GM12865 (cell line): ENCODE results near the gene TRIM71.

Experiments used
- DNase-seq: peaks from one replicate; pipeline ENCODE4 v3.0.0; 2010; ENCODE audit warnings: low read depth
- H3K4me3 ChIP-seq: 2 replicates; pipeline ENCODE4 v1.5.1; 2011; ENCODE audit warnings: mild to moderate bottlenecking, low read depth, low read length, control low read depth
- TF ChIP-seq, protein P1 (sequence below): IDR thresholded peaks from 2 replicates; pipeline ENCODE4 v1.5.1; 2011; ENCODE audit warnings: low read length, control low read depth, low read depth, inconsistent platforms; ENCODE audit not compliant: insufficient read depth; ENCODE audit errors: missing control alignments

Gene TRIM71

DNA sequence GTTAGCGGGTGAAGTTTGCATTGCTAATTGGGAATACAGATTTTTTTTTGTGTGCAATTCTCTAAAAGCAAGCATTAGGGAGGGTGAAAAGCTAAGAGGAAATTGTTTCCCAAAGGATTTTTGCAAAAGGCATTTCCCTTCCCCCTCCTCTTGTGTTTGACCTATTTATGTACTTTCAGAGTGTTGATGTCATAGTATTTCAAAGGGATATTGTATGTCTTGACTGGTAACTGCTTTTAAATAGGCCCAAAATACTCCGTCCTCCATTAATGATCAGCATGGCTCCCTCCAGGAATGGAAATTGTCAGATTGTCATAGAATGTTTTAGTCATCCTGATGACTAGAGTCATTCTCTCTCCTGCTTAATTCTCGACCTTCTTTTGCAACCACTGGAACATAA is 32.4 kb downstream of the TRIM71 start:
- DNase-seq, result no peak
- TF ChIP-seq, protein P1, sequence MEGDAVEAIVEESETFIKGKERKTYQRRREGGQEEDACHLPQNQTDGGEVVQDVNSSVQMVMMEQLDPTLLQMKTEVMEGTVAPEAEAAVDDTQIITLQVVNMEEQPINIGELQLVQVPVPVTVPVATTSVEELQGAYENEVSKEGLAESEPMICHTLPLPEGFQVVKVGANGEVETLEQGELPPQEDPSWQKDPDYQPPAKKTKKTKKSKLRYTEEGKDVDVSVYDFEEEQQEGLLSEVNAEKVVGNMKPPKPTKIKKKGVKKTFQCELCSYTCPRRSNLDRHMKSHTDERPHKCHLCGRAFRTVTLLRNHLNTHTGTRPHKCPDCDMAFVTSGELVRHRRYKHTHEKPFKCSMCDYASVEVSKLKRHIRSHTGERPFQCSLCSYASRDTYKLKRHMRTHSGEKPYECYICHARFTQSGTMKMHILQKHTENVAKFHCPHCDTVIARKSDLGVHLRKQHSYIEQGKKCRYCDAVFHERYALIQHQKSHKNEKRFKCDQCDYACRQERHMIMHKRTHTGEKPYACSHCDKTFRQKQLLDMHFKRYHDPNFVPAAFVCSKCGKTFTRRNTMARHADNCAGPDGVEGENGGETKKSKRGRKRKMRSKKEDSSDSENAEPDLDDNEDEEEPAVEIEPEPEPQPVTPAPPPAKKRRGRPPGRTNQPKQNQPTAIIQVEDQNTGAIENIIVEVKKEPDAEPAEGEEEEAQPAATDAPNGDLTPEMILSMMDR, result no peak
- no peak overlapping the region for H3K4me3 ChIP-seq

DNA sequence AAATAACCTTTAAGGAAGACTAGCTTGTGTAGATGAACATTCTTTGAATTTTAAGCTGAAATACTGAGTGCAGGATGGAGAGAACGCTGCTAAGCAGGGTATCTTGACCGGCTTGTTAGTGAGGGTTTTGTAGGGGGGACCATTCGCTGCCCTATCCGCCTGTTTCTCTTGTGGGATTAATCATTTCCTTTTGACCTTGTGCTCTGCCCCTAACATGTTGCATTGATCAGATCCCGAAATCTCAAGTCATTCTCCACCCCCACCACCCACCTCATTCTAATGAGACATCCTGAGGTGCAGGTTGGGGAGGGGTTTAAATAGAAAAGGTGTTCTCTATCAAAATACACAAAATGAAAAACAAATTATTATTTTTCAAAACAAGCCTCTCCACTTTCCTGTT is 32.8 kb downstream of the TRIM71 start:
- TF ChIP-seq, protein P1, result no peak
- no peak for DNase-seq
- no peak overlapping the region for H3K4me3 ChIP-seq

DNA sequence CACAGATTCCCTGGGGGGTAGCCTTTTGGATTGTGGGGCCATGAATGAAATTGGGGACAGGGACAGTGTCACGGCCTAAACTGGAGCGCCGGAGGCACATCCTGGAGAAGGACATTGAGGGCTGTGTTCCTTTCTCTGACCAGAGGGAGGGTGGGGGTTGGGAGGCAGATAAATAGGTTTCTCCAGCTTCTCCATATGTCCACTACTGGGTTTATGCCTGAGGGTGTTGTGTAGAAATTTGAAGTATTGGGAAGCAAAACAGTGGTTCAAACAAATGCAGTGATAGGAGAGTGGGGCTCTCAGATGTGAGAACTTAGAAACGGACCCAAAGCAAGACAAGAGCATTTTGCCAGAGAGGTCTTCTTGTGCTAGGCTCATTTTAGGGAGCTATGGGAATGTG is 34.3 kb downstream of the TRIM71 start:
- DNase-seq, result no peak
- H3K4me3 ChIP-seq, result no peak overlapping the region
- TF ChIP-seq, protein P1, result no peak

DNA sequence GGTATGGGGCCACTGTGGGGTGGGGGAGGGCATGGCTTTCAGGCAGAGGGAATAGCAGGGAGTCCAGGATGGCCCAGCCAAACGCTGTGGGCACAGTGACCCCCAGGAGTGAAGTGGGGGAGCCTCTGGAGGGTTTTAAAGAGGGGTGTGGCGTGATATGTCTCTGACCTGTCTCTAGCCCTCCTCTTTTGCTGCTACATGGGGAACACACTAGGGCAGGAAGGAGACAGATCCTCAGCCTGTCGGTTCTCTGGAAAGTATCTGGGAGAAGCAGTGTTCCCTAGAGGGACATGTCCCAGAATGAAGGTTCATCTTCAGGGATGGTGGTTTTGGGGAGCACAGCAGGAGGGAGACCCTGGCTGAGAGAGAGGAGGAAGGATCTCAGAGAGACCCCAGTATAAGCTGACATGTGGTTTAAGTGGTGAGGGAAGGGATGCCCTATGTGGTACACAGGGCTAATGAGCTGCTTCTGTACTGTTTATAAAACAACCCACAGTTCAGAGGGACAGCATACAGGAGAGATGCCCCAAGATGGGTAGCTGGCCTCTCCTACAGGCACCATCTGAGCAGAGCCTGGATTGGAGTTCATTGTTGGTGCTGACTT is 37.7 kb downstream of the TRIM71 start:
- TF ChIP-seq, protein P1, result no peak
- no peak for DNase-seq

DNA sequence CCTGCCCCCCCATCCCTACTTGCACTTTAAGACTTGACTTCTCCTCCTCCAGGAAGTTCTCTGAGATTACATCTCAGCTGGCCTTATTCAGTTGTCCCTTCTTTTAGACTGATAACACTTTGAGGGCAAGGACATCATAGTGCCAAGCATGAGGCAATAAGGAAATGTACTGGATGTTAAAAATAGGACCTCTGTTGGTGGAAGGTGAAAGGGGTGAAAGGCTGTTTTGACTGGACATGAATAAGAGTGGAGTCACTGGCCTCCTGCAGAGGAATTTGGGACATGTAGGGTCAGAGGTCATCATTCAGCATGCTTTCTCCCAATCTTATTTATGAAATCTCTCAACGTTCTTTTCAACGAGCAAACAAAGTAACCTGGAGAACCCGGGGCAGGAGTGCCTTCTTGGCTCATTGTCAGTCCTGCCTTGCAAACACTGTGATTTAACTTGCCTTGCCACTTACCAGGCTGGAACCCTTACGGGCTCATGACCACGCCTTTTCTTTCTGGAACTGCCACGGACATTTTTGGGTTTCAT is 38.6 kb downstream of the TRIM71 start:
- H3K4me3 ChIP-seq, result no peak overlapping the region
- TF ChIP-seq, protein P1, result no peak
- no peak for DNase-seq

More for the DNA sequence above, 37.7 kb downstream of the TRIM71 start:
- no peak overlapping the region for H3K4me3 ChIP-seq

DNA sequence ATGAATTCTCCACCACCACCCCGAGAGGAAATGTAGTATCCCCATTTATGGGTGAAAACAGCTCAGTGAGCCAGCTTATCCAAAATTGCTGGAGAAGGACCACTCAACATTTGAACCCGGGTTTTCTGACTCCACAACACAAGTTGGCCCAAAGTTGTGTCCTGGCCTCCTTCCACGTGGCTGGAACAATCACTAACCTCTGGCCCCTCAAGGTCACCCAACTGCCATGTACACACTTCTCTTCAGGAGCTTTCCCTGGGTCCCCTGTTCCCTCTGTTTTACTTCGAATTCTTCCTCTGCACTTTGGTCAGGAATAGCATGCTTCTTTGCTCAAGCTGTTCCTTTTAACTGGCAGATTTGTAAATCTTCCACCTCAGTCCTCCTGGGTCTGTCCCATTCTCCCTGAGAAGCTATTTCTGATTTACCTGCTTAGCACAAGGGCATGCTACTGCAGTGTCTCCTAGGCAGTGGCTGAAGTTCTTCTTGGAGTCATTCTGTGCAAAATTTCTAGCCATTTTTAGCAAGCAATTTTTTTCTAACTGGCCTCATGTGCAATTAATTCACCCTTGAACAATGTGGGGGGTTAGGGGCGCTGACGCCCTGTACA is 39.2 kb downstream of the TRIM71 start:
- H3K4me3 ChIP-seq, result no peak overlapping the region
- DNase-seq, result no peak
- TF ChIP-seq, protein P1, result no peak
